NCI-H69 (cell line): Measurements from ENCODE around the gene FAM120A.

Experiments
- DNase-seq: peaks from one replicate; lab custom pipeline; 2025; lab: John Stamatoyannopoulos, UW

FAM120A gene

DNA sequence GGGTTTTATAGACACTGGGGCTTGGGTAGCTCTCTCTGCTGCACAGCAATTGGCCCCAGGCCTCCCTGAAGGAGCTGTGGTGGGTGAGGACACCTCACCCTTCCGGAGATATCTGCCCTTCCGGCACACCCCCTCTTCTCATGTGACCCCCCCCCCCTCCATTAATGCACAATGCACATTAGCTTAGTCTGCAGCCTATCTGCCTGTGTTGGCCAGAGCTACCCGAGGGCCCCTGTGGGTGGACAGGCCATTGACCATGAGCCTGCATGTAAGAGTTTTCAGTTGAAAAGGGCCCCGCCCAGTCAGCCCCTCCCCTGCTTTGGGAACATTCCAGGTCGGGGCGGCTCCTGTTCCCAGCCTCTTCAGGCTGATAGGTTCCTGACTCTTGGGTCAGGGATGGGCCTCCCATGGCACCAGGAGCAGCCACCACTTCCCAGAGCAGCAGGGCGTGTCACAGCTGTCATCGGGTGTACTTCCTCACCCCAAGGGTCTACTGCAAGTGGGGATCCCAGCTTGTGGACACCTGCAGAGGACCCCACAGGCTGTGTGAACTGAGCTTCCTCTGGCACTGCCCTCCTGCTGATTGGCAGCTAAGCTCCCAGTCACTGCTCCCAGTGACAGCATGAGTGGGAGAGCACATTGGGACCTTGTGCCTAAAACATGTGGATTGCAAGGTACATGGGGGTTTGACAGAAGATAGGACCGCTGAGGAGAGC, 142.7 kb downstream of the FAM120A start:
- DNase-seq, result peak; percentile 52

DNA sequence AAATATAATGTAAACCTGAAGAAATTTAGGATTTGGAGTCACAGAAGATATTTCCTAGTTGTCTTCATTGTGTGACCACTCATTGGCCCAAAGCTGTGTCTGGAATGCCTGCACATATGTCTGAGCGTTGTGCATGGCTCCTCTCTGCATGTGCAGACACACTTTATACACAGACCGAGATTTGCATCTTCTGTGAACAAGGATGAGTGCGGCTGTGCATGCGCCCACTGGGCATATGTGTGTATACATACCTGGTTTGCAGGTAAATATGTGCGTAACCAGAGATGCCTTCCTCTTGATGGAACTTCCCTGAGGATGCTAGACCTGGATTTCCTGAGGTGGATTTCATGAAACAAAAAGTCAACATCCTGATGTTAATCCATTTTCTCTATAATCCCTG, 144.0 kb downstream of the FAM120A start:
- DNase-seq, result peak; percentile 13

DNA sequence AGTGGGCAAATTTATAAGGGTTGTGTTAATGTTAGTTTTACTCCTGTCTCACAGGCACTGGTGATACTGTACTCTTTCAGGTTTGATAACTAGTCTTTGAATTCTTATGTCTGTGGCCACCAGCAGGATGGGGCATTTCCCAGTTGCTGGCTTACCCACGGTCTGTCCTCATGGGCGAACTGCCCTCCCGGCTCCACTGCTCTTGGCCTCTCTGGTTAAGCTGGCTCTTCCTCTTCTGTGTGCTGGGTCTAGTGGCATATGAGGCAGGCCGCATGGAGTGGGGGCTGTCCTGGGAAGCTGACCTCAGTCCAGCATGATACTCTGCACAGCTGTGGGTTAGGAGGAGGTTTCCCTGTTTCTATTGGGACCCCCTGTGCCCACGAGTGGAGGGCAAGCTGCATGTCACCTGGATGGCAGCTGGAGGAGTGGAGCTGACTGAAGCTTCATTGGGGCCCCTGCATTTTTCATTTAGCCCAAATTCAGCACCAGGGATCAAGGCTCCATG, 144.4 kb downstream of the FAM120A start:
- DNase-seq, result no peak

DNA sequence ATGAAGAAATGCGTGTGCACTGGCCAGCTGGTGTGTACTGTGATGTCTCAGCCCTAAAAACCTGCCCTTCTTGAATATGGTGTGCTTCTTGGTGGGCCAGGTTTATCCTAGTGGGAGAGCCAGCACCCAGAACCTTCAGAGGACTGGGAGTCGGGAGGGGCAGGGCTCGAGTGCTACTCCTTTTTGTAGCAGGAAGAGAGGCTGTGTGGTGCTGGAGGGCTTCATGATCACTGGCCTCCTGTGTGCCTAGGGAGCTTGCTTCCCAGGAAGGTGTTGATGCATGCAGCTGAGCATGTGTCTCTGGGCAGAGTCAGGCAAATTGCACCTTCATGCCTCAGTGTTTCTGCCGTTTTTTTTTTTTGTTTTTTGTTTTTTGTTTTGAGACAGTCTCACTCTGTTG, 144.9 kb downstream of the FAM120A start:
- peak; percentile 19 for DNase-seq

DNA sequence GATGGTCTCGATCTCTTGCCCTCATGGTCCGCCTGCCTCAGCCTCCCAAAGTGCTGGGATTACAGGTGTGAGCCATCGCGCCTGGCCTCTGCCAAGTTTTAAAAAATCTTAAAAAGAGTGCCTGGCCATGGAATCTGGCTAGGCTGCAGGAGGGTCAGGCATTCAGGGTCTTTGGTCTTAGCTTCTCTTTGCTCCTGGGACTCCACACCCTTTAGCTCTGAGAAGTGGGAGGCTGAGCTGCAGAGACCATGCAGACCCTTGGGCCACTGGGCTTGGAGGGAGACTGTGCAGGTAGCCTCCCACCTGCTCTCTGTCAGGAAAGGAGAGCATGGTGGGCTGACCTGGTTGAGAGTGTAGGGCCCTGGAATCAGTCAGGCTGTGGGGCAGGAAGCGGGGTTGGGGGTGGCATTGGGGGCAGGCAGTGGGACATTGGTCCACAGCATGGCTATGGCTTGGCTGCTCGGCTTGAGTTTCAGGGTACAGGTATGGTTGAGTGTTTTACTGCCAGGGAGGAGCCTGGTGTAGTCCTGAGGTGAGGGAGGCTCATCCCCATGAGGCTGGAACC, 145.7 kb downstream of the FAM120A start:
- no peak for DNase-seq

DNA sequence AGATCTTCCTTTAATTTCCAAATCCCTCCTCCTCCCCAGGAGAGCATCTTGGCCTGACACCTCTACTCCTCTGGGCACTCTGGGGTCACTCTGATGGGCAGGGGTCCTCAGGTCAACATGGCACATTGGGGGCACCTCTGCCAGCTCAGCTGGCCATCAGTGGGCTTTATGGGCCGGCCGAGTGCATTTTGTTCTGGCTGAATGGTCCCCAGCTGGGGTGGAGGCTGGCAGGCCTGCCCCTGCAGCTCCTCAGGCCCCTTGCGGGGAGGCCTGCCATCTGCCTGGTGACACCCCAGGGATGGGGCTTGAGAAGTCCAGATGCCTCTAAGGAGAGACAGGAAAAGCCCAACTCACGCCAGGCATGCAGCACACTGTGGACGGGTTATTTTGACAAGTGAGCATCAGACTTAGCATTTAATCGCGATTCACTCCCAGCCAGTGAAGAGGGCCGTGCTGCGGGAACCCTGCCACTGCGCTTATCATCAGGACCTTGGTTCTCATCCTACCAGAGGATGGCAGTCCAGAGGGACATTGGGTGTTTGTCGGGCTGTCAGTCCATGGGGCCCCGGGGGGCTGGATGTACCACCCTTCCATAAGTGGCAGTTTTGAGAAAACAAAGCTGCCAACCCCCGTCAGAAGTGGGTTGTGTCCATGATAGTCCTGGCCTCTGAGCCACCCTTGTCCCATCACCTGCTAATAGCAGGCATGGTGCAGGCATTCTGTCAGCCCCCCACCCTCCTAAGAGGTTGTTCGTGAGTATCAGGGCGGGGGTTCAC, 146.6 kb downstream of the FAM120A start:
- peak; percentile 87 for DNase-seq

DNA sequence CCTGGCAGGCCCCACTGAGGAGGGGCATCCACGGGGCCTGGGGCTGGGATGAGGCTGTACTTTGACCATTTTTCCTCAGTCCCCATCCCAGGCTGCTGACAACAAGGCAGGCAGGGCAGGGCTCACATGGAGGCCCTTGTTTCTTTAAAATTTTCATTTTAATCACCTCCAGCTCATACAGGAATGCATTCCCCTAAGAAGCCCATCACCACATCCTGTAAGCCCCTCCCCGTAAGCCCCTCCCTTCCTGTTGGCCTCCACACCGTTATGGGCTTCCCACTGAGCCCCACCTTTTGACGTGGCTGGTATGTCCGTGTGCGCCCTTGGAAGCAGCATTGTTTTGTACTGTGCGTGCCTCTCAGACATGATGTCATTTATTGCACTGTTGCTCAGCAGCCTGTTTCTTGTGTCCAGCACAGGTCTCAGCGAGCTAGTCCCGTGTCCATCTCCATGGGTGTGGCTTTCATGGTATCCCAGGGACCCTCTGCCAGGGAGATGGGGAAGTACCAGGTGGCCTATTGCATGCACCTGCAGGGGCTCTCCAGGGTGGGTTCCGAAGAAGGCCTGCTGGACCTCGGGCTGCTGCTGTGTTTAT, 147.3 kb downstream of the FAM120A start:
- peak; percentile 81 for DNase-seq

DNA sequence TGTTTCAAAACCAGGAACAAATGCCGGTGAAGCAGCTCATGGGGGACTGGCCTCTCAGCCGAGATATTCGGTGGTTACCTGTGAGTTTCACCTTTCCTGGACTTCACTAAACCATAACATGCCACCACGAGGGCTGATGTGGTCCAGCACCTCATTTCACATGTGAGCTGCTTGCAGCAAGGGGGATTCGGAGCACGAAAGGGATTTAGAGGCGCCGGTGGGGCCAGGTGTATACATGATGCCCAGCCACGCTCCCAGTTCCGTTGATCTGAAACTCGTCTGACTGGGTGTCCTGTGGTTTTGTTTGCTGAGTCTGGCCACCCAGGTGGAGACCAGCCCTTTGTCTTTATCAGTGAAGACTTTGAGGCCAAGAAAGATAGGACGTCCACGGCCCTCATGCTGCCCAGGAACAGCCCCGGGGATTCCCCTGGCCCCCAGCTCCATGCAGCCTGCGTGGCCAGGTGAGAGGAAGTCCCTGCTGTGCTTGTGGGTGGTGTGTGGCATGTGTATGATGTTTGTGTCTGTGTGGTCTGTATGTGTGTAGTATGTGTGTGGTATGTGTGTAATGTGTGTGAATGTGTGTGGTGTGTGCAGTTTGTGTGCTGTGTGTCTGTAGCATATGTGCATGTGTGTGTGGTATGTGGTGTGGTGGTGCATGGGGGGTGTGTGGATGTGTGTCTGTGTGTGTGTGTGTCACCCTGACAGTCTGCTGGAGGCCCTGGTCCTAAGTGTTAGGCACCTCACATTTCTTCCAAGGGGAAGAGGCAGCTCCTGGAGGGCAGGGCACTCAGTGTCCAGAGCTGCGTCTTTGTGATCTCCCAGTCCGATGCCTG, 148.3 kb downstream of the FAM120A start:
- peak; percentile 72 for DNase-seq

DNA sequence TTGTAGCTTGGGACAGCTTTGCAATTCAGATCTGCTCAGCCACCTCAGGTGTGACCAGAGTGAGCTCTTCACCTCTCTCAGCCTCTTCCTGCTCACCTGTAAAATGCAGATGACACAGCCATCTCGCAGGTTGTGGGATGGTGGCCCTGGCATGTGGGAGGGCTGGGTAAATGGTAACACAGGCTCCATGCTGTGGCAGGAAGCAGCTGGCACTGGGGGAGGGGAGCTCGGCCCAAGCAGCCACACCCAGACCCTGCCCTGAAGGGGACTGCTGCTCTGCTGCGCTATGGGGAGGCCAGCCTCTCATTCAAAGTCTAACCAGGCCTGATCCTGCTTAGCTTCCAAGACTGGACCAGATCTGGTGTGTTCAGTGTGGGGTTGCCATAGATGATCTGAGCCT, 149.0 kb downstream of the FAM120A start:
- DNase-seq, result peak; percentile 97

DNA sequence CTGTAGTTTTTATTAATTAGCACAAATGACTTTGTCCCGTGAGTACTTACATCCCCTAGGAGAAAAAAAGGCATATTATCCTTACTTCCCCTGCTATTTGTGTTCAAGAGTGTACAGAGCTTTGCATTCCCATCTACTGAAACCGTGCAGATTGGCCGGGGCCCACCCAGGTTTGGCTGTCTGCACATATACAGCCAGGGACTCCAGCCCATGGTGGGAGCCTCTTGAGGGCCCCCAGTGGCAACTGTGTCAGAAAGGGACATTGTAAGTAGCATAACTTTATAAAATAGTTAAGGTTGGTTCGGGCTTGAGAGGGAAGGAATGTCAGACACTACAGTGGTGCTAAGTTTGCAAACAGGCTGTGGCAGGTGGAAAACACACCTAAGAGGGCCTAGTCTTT, 149.6 kb downstream of the FAM120A start:
- no peak for DNase-seq

DNA sequence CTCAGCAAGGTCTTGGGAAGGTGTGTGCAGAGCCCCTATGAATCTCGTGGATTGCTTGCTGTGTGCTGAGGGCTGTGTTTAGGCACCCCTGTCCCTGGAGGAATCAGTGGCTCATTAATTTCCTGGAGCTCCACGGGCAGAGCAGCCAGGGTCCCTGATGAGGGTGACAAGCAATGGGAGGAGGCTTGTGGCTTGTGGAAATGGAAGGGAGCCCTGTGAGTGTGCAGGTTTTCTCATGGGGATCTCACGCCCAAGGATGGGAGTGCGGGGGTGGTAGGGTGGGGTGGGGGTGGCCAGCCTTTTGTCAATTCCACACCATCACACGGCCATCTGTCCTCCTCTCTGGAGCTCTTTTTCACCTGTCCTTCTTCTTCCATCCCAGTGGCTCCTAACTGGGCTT, 150.2 kb downstream of the FAM120A start:
- peak; percentile 59 for DNase-seq

DNA sequence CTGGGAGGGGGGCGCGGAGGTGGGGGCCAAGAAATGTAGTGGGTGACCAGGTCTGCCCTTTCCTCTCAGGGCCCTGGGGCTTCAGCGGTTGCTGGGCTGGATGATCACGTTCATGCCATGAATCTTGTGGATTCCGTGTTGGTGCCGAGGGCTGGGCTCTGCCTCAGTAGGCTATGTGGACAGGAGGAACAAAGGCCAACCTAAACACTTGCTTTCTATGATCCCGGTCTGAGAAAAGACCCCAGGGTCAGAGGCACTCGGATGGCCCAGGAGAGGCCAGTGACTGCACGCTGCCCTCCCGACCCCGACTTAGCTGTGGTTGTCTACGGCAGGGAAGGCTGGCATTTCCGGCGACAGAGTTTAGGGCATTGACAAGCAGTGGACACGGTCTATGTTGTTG, 151.5 kb downstream of the FAM120A start:
- DNase-seq, result no peak

DNA sequence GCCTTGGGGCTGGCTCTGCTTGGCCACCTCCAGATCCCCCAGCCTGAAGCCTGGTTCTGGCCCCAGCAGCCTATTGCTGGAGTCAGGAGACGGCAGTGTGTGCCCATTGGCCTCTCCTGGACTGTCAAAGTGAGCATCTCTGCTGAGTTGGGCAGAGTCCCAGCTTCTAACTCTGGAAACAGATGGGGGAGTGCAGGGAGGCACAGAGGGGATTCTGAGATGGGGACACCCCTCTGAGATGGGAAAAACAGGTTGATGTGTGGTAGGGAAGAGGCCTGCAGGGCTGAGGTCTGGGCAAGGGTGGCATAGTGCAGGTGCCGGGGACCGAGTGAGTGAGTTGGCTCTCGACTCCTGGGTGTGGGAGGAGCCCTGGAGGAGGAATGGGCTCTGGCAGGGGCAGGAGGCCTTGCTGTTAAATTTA, 152.4 kb downstream of the FAM120A start:
- DNase-seq, result no peak

DNA sequence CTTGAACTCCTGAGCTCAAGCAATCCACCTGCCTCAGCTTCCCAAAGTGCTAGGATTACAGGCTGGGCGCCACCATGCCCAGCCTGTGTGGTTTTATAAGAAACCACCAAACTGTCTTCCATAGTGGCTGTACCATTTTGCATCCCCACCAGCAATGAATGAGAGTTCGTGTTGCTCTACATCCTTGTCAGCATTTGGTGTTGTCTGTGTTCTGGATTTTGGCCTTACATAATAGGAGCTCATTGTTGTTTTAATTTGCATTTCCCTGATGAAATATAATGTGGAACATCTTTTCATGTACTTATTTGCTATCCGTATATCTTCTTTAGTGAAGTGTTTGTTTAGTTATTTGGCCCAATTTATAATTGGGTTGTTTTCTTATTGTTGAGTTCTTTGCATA, 154.7 kb downstream of the FAM120A start:
- no peak for DNase-seq

DNA sequence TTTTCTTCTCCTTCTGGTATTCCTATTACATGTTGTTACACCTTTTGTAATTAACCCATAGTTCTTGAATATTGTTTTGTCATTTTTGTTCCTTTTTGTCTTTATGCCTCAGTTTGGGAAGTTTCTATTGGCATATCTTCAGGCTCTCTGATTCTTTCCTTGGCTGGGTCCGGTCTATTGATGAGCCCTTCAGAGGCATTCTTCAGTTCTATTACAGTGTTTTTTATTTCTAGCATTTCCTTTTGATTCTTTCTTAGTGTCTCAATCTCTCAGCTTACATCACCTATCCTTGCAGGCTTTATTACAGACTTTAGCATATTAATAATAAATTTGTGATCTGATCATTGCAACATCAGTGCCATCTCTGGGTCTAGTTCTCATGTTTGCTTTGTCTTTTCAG, 158.7 kb downstream of the FAM120A start:
- no peak for DNase-seq

DNA sequence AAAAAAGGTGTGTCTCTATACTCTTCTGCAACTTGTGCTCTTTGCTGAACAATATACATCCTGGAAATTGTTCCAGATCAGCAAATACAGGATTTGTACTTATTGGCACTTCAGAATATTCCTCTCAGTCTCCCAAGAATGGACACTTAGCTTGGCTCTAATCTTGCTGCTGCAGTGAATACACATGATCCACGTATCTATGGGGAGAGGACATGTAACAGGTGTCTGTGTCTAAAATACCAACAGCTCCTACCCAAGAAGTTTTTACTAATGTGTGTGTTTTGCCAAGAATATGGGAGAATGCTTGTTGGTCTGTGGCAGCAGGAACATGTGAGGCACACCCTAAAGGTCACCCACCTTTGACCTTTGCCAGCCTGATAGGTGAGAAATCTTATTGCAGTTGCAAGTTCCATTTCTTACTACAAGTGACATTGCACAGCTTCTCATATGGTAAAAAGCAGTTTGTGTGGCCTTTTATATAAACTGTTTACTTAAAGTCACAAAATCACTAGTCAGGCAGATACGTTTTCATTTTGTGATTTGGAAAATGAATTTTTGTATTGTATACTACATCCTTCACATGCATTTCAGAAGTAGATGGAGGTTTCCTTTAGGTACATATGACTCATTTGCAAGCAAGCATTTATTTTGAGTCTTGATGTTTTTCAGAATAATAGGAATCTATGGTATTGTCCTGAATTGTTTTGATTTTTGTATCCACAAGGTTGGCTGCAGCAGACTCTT, 160.7 kb downstream of the FAM120A start:
- DNase-seq, result peak; percentile 34

DNA sequence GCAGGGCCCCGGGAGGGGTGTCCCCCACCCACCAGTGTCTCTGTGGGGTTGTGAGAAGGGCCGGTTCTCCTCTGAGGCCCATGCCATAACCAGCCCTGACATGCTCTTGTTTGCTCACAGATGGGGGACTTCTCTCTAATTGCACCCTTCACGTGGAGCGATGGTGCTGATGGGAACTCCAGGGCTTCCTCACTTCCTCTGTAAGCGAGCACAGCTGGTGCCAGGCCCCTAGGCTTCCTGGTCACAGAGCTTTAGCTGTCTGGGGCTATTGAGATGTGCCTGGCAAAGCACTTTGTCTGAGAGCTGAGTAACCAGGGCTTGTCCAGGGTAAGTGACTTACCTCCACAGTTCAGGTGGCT, 161.3 kb downstream of the FAM120A start:
- peak; percentile 97 for DNase-seq

DNA sequence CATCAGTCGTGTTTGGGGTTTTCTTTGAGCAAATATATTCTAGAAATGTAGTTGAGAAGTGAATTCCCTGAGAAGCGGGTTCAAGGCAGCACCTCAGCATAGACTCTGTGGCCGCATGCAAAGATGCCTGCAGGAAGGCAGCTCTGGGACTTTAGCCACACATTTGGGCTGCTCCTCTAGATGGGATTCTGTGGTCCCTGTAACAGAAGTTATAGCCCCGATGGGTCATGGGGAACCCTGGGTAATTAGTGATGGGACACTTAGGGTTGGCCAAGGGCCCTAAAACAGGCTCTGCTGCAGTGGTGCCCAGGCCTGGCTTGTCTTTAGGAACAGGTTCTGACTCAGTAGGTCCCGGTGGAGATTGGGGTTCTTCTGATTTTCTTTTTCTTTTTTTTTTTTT, 161.7 kb downstream of the FAM120A start:
- no peak for DNase-seq

DNA sequence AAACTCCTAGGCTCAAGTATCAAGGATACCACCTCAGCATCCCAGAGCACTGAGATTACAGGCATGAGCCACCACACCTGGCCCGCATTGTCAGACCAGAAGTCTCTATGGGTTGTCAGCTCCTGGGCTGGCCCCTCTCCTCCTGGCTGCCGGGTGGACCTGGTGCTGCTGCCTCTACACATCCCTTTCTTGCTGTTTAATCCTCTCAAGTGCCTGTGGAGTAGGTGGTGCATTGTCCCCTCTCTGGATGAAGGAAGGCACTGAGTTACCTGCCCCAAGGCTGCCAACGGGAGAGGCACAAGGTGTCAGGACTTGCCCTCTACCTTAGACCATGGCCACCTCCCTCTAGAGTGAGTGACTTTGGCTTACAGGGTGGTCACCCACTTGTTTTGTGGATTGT, 162.3 kb downstream of the FAM120A start:
- DNase-seq, result no peak

DNA sequence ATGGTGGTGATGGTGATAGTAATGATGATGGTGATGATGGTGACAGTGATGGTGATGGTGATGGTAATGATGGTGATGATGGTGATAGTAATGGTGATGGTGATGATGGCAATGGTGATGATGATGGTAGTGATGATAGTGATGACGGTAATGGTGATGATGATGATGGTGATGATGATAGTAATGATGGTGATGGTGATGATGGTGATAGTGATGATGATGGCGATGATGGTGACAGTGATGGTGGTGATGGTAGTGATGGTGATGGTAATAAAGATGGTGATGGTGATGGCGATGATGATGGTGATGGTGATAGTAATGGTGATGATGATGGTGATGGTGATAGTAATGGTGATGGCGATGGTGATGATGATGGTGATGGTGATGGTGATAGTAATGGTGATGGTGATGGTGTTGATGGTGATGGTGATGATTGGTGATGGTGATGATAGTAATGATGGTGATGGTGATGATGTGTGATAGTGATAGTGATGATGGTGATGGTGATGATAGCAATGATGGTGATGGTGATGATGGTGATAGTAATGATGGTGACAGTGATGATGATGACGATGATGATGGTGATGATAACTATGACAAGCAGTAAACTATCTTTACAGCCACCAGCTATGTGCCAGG, 163.5 kb downstream of the FAM120A start:
- no peak for DNase-seq
